ENCODE results near the gene VAV3.

Gene VAV3

GRCh38 chr1:107689733-107690132, 275.2 kb downstream of the VAV3 start:
- DNase-seq (ENCODE audit: low spot score), result no peak
- H3K4me3 ChIP-seq, result no peak overlapping the region
- no peak overlapping the region for H3K27ac ChIP-seq
- TF ChIP-seq CTCF (IDR thresholded peaks at IDR 0.05), result no peak

- no peak for DNase-seq (ENCODE audit: low spot score)
- TF ChIP-seq CTCF (IDR thresholded peaks at IDR 0.05), result no peak
- Histone ChIP-seq H3K4me3 (no peak overlapping the region), H3K27ac (no peak overlapping the region)
These were observed 275.8 kb downstream of the VAV3 start for GRCh38 chr1:107689159-107689558.

GRCh38 chr1:107687849-107688753, 276.9 kb downstream of the VAV3 start:
- no peak overlapping the region for H3K27ac ChIP-seq
- DNase-seq (ENCODE audit: low spot score), result no peak
- H3K4me3 ChIP-seq, result no peak overlapping the region
- TF ChIP-seq CTCF (IDR thresholded peaks at IDR 0.05), result no peak

GRCh38 chr1:107683683-107684082, 281.3 kb downstream of the VAV3 start:
- TF ChIP-seq CTCF (IDR thresholded peaks at IDR 0.05), result no peak
- DNase-seq (ENCODE audit: low spot score), result no peak
- Histone ChIP-seq H3K4me3 (no peak overlapping the region), H3K27ac (no peak overlapping the region)

GRCh38 chr1:107683191-107683657, 281.8 kb downstream of the VAV3 start:
- TF ChIP-seq CTCF (IDR thresholded peaks at IDR 0.05), result no peak
- no peak overlapping the region for H3K4me3 ChIP-seq
- H3K27ac ChIP-seq, result no peak overlapping the region
- DNase-seq (ENCODE audit: low spot score), result no peak

GRCh38 chr1:107682467-107682866, 282.5 kb downstream of the VAV3 start:
- TF ChIP-seq CTCF (IDR thresholded peaks at IDR 0.05), result no peak
- H3K4me3 ChIP-seq, result no peak overlapping the region
- no peak overlapping the region for H3K27ac ChIP-seq
- DNase-seq (ENCODE audit: low spot score), result no peak

- no peak overlapping the region for H3K4me3 ChIP-seq
- TF ChIP-seq CTCF (IDR thresholded peaks at IDR 0.05), result no peak
- DNase-seq (ENCODE audit: low spot score), result no peak
- H3K27ac ChIP-seq, result no peak overlapping the region
These were observed 283.9 kb downstream of the VAV3 start for GRCh38 chr1:107681001-107681479.
